Measurements from ENCODE around the gene ATM. TPM values are rescaled to one million over a fixed set of nuclear protein-coding genes. Genes with fewer than 3 reads are reported as not detected.

The ATM gene
- total RNA-seq (83.3 TPM), polyA plus RNA-seq (ENCODE audit: insufficient read depth, low read depth, low replicate concordance) (11.7 TPM)
- long read RNA-seq, donor 1, result 0 reads
- long read RNA-seq, donor 2, result 0 reads
- long read RNA-seq, donor 3, result 0 reads
- long read RNA-seq, donor 4, result 0 reads
- long read RNA-seq, donor 5, result 0 reads
- long read RNA-seq, donor 6, partial matches to known transcripts, result 0 of 1 reads
- long read RNA-seq, donor 6, other reads (novel, unspliced or antisense), result 0 of 1 reads
- long read RNA-seq, donor 7, partial matches to known transcripts, result 5 of 13 reads
- long read RNA-seq, donor 7, other reads (novel, unspliced or antisense), result 8 of 13 reads
- long read RNA-seq, donor 8, partial matches to known transcripts, result 0 of 1 reads
- long read RNA-seq, donor 8, other reads (novel, unspliced or antisense), result 0 of 1 reads
- long read RNA-seq, donor 9, result 0 reads
- long read RNA-seq, donor 10, partial matches to known transcripts, result 0 of 1 reads
- long read RNA-seq, donor 10, other reads (novel, unspliced or antisense), result 0 of 1 reads

- peak; percentile 73 for TF ChIP-seq CTCF (IDR thresholded peaks at IDR 0.05; ENCODE audit: borderline replicate concordance, extremely low read depth, insufficient read depth)
- peak; percentile 99 to 100 (median 100) for DNase-seq
- FAIRE-seq, result peak; percentile 95
- peak within 1 kb of the TSS; percentile 82 to 97 for H3K27ac ChIP-seq (ENCODE audit: low read depth in 2 of 2, low read length in 2 of 2)
- H3K36me3 ChIP-seq (ENCODE audit: control insufficient read depth in 2 of 3, insufficient read depth in 3 of 3, low read length in 3 of 3), result peaks cover 0 to 3% (median 0%) of the 10 kb centered on the region in 3 donors
- H3K9ac ChIP-seq (ENCODE audit: low read length in 3 of 3), result peak within 1 kb of the TSS; percentile 92 to 99 (median 96)
- H3K27me3 ChIP-seq (ENCODE audit: control insufficient read depth, insufficient read depth, low read length), result no peaks in the 10 kb centered on the region
- no peaks in the 10 kb centered on the region for H3K9me3 ChIP-seq (ENCODE audit: control insufficient read depth in 2 of 3, insufficient read depth in 1 of 3, low read length in 3 of 3)
- peaks cover 6 to 20% (median 15%) of the 10 kb centered on the region in 3 donors for H3K4me1 ChIP-seq (ENCODE audit: control insufficient read depth in 2 of 3, insufficient read depth in 2 of 3, low read depth in 1 of 3, low read length in 3 of 3)
- intact Hi-C loops (cut with DNase I), result no loop called here
- H3K4me3 ChIP-seq (ENCODE audit: low read length in 3 of 3), result peak within 1 kb of the TSS; percentile 96 to 99 (median 97)
These were observed at the start of gene ATM, which contains the start of gene NPAT for GRCh38 chr11:108222574-108223347. Gene ATM (plus strand): TSS chr11:108223067. CDS start chr11:108227625, 4,558 bp downstream. Gene NPAT (minus strand): TSS chr11:108222638. CDS start chr11:108222536, 102 bp downstream.

- no peak for TF ChIP-seq CTCF (IDR thresholded peaks at IDR 0.05; ENCODE audit: borderline replicate concordance, extremely low read depth, insufficient read depth)
- FAIRE-seq (no peak), DNase-seq (no peak)
- Histone ChIP-seq H3K4me3 (ENCODE audit: low read length in 3 of 3) (no peak overlapping the region), H3K4me1 (ENCODE audit: control insufficient read depth in 2 of 3, insufficient read depth in 2 of 3, low read depth in 1 of 3, low read length in 3 of 3) (no peaks in the 10 kb centered on the region), H3K27me3 (ENCODE audit: control insufficient read depth, insufficient read depth, low read length) (no peaks in the 10 kb centered on the region), H3K9ac (ENCODE audit: low read length in 3 of 3) (no peak overlapping the region), H3K9me3 (ENCODE audit: control insufficient read depth in 2 of 3, insufficient read depth in 1 of 3, low read length in 3 of 3) (no peaks in the 10 kb centered on the region), H3K27ac (ENCODE audit: low read depth in 2 of 2, low read length in 2 of 2) (no peak overlapping the region), H3K36me3 (ENCODE audit: control insufficient read depth in 2 of 3, insufficient read depth in 3 of 3, low read length in 3 of 3) (peaks cover 0 to 8% (median 5%) of the 10 kb centered on the region in 3 donors)
- intact Hi-C loops (cut with DNase I), result no loop called here
These were observed 45.3 kb upstream of the ATM start for GRCh38 chr11:108177570-108177969.

GRCh38 chr11:108193725-108194124 is 29.1 kb upstream of the ATM start:
- intact Hi-C loops (cut with DNase I), result no loop called here
- H3K36me3 ChIP-seq (ENCODE audit: control insufficient read depth in 2 of 3, insufficient read depth in 3 of 3, low read length in 3 of 3), result peaks cover 0 to 13% (median 4%) of the 10 kb centered on the region in 3 donors
- no peaks in the 10 kb centered on the region for H3K27me3 ChIP-seq (ENCODE audit: control insufficient read depth, insufficient read depth, low read length)
- H3K4me3 ChIP-seq (ENCODE audit: low read length in 3 of 3), result no peak overlapping the region
- H3K9me3 ChIP-seq (ENCODE audit: control insufficient read depth in 2 of 3, insufficient read depth in 1 of 3, low read length in 3 of 3), result no peaks in the 10 kb centered on the region
- DNase-seq, result no peak
- FAIRE-seq, result no peak
- H3K27ac ChIP-seq (ENCODE audit: low read depth in 2 of 2, low read length in 2 of 2), result no peak overlapping the region
- peaks cover 0 to 8% (median 0%) of the 10 kb centered on the region in 3 donors for H3K4me1 ChIP-seq (ENCODE audit: control insufficient read depth in 2 of 3, insufficient read depth in 2 of 3, low read depth in 1 of 3, low read length in 3 of 3)
- H3K9ac ChIP-seq (ENCODE audit: low read length in 3 of 3), result no peak overlapping the region
- no peak for TF ChIP-seq CTCF (IDR thresholded peaks at IDR 0.05; ENCODE audit: borderline replicate concordance, extremely low read depth, insufficient read depth)

All from kidney (tissue), 22 donors.